Measurements from ENCODE around the gene TPCN2.

- no peak for TF ChIP-seq EZH2 (IDR thresholded peaks at IDR 0.05)
- no peak for TF ChIP-seq POLR2AphosphoS5 (IDR thresholded peaks at IDR 0.05; ENCODE audit: borderline replicate concordance, low read depth, low read length)
Observed at GRCh38 chr11:69011624-69012091, 37.1 kb upstream of the TPCN2 start.
